ENCODE results near the gene ARMC9. TPM values are rescaled to one million over a fixed set of nuclear protein-coding genes. Genes with fewer than 3 reads are reported as not detected.

Gene ARMC9
- total and polyA plus RNA-seq, 4 donors, result 20.5 to 51.6 (median 38.6) TPM

DNA sequence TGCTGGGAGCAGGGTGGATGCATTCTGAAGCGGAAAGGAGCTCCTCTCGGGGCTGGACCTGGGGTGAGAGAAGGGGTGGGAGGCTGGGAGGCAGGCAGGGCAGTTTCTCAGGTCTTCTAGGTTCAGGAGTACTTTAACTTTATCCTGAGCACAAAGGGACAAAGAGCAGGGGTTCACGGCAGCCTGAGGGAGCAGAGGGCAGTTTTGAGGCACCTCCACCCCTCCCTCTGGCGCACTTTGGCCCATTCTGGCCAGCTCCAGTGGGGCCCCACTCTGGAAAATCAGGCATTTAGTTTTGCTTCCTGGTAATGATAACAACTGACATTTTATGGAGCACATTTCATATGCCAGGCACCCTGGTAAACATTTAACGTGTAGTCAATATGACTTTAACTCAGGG lies 211.3 kb downstream of the ARMC9 start:
- 96 to 97% methylated on average over 5 of the region's 5 CpGs for WGBS, 2 donors
- Histone ChIP-seq H3K27me3 (ENCODE audit: control insufficient read depth in 3 of 3, insufficient read depth in 3 of 3, low read length in 2 of 3) (peaks cover 0 to 7% (median 0%) of the 10 kb centered on the region in 3 donors), H3K27ac (ENCODE audit: low read depth in 1 of 2, low read length in 1 of 2) (no peak overlapping the region), H3K36me3 (ENCODE audit: control insufficient read depth in 4 of 4, insufficient read depth in 4 of 4, low read length in 4 of 4) (no peaks in the 10 kb centered on the region), H3K9ac (ENCODE audit: insufficient read depth in 1 of 2, low read length in 2 of 2) (no peak overlapping the region), H3K4me3 (no peak overlapping the region), H3K4me1 (ENCODE audit: control insufficient read depth in 5 of 5, insufficient read depth in 5 of 5, low read length in 5 of 5) (peaks cover 0 to 12% (median 3%) of the 10 kb centered on the region in 5 donors), H3K9me3 (ENCODE audit: control insufficient read depth in 4 of 4, insufficient read depth in 3 of 4, low read length in 3 of 4) (peaks cover 0 to 6% (median 0%) of the 10 kb centered on the region in 4 donors)
- no peak for ATAC-seq (ENCODE audit: insufficient read depth, low FRiP score)
- TF ChIP-seq, protein P1, sequence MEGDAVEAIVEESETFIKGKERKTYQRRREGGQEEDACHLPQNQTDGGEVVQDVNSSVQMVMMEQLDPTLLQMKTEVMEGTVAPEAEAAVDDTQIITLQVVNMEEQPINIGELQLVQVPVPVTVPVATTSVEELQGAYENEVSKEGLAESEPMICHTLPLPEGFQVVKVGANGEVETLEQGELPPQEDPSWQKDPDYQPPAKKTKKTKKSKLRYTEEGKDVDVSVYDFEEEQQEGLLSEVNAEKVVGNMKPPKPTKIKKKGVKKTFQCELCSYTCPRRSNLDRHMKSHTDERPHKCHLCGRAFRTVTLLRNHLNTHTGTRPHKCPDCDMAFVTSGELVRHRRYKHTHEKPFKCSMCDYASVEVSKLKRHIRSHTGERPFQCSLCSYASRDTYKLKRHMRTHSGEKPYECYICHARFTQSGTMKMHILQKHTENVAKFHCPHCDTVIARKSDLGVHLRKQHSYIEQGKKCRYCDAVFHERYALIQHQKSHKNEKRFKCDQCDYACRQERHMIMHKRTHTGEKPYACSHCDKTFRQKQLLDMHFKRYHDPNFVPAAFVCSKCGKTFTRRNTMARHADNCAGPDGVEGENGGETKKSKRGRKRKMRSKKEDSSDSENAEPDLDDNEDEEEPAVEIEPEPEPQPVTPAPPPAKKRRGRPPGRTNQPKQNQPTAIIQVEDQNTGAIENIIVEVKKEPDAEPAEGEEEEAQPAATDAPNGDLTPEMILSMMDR (IDR thresholded peaks at IDR 0.05; ENCODE audit: control extremely low read depth, extremely low read depth), result no peak
- DNase-seq, result no peak

DNA sequence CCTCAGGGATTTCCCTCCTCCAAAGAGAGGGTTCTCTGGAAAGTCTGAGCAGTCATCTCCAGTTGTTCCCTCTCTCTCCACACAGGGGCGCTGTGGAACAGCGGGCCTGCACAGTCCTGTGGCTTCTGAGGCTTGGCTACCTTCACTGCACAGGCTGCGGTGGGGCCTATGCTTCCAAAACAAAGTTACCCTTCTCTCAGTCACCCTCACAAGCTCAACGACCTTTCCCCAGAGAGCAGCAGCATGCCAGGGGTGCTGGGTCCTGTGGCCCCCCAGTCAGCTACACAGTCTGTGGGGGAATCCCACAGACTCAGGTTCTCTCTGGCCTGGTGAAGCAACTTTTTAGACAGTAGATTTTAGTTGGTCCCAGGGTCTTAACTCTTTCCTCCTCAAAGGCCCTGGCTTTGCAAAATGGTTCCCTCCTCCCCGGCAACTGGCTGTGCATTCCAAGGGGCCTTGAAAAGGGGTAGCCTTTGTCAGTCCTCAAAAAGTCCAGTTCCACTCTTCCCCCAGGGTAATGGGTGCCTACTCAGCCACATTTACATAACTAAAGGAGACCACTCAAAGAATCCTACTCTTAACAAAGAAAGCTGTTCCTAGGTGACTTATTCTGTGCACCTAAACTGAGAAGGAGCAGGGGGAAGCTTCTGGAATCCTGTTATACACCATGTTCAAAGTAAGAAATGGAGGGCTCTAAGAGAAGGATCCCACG lies 212.0 kb downstream of the ARMC9 start:
- TF ChIP-seq, protein P1 (IDR thresholded peaks at IDR 0.05; ENCODE audit: control extremely low read depth, extremely low read depth), result no peak
- peaks cover 0 to 6% (median 0%) of the 10 kb centered on the region in 4 donors for H3K9me3 ChIP-seq (ENCODE audit: control insufficient read depth in 4 of 4, insufficient read depth in 3 of 4, low read length in 3 of 4)
- no peak overlapping the region for H3K9ac ChIP-seq (ENCODE audit: insufficient read depth in 1 of 2, low read length in 2 of 2)
- H3K27ac ChIP-seq (ENCODE audit: low read depth in 1 of 2, low read length in 1 of 2), result no peak overlapping the region
- H3K36me3 ChIP-seq (ENCODE audit: control insufficient read depth in 4 of 4, insufficient read depth in 4 of 4, low read length in 4 of 4), result no peaks in the 10 kb centered on the region
- 83 to 89% methylated on average over 6 of the region's 6 CpGs for WGBS, 2 donors
- no peak overlapping the region for H3K4me3 ChIP-seq
- peaks cover 0 to 7% (median 0%) of the 10 kb centered on the region in 3 donors for H3K27me3 ChIP-seq (ENCODE audit: control insufficient read depth in 3 of 3, insufficient read depth in 3 of 3, low read length in 2 of 3)
- ATAC-seq (ENCODE audit: insufficient read depth, low FRiP score) (no peak), DNase-seq (no peak)
- peaks cover 0 to 12% (median 3%) of the 10 kb centered on the region in 5 donors for H3K4me1 ChIP-seq (ENCODE audit: control insufficient read depth in 5 of 5, insufficient read depth in 5 of 5, low read length in 5 of 5)

DNA sequence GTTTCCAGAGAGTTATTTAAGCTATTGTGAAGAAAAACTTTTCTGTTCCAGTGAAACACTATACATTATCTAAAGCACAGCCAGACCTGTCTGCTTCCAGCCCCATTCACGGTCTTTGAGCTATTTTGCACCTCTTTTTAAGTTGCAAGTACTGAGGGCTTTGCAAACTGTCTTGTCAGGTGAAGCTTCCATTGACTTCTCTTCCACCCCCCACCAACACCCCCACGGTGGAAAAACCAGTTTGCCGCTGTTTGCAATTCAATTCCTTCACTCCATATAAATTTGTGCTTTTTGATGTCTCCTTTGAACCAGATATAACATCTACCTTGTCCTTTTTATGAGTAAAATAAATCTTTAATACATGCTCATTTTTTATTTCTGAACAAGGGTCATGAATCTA lies 212.8 kb downstream of the ARMC9 start:
- no peak for DNase-seq

More for the DNA sequence above, 212.8 kb downstream of the ARMC9 start:
- no peak for ATAC-seq (ENCODE audit: insufficient read depth, low FRiP score)
- Histone ChIP-seq H3K27me3 (ENCODE audit: control insufficient read depth in 3 of 3, insufficient read depth in 3 of 3, low read length in 2 of 3) (peaks cover 0 to 7% (median 0%) of the 10 kb centered on the region in 3 donors), H3K4me1 (ENCODE audit: control insufficient read depth in 5 of 5, insufficient read depth in 5 of 5, low read length in 5 of 5) (peaks cover 0 to 12% (median 3%) of the 10 kb centered on the region in 5 donors), H3K9me3 (ENCODE audit: control insufficient read depth in 4 of 4, insufficient read depth in 3 of 4, low read length in 3 of 4) (peaks cover 0 to 6% (median 0%) of the 10 kb centered on the region in 4 donors), H3K36me3 (ENCODE audit: control insufficient read depth in 4 of 4, insufficient read depth in 4 of 4, low read length in 4 of 4) (no peaks in the 10 kb centered on the region), H3K4me3 (no peak overlapping the region), H3K27ac (ENCODE audit: low read depth in 1 of 2, low read length in 1 of 2) (no peak overlapping the region), H3K9ac (ENCODE audit: insufficient read depth in 1 of 2, low read length in 2 of 2) (no peak overlapping the region)
- WGBS, 2 donors, result 63 to 74% methylated on average over 3 of the region's 3 CpGs
- TF ChIP-seq, protein P1 (IDR thresholded peaks at IDR 0.05; ENCODE audit: control extremely low read depth, extremely low read depth), result no peak

All from lung (tissue), 12 donors.